Vagina (tissue), 2 donors: ENCODE measurements around the gene KLHL29. TPM values are rescaled to one million over a fixed set of nuclear protein-coding genes. Genes with fewer than 3 reads are reported as not detected.

Source experiments
- DNase-seq, 2 donors: peaks; one replicate each; pipeline ENCODE4 v3.0.0-alpha.2; 2017; ENCODE audit errors: extremely low spot score in 2 of 2
- H3K27ac ChIP-seq: fragments of 200-600 bp; sonication (generic); one replicate; pipeline ENCODE4 v1.5.1; 2019
- H3K27me3 ChIP-seq: fragments of 200-600 bp; sonication (generic); one replicate; pipeline ENCODE4 v1.5.1; 2019
- H3K36me3 ChIP-seq, 2 donors: fragments of 200-600 bp; sonication (generic); one replicate each; pipeline ENCODE4 v1.5.1; 2017 to 2019
- H3K4me1 ChIP-seq: fragments of 200-600 bp; sonication (generic); one replicate; pipeline ENCODE4 v1.5.1; 2019
- H3K4me3 ChIP-seq, 2 donors: fragments of 200-600 bp; sonication (generic); 1 replicate in 1 of 2; 2 replicates in 1 of 2; pipeline ENCODE4 v1.5.1; 2016 to 2019
- H3K9me3 ChIP-seq: fragments of 200-600 bp; sonication (generic); one replicate; pipeline ENCODE4 v1.5.1; 2019
- POLR2A ChIP-seq, 2 donors: fragments of 450-650 bp; IDR thresholded peaks; one replicate each; pipeline ENCODE4 v1.6.1; 2017; ENCODE audit warnings: antibody characterized with exemption in 2 of 2, mild to moderate bottlenecking in 2 of 2, moderate library complexity in 2 of 2
- POLR2AphosphoS5 ChIP-seq, 2 donors: sonication (generic); formaldehyde crosslinking; IDR thresholded peaks; one replicate each; pipeline ENCODE4 v1.9.0; 2017; ENCODE audit warnings: antibody characterized with exemption in 2 of 2, mild to moderate bottlenecking in 2 of 2, low read depth in 1 of 2; ENCODE audit not compliant: insufficient read depth in 1 of 2
- intact Hi-C: fragments of 100-400 bp; cut with DNase I; formaldehyde crosslinking; loops from one replicate; pipeline ENCODE4 v1.15.1; 2023
- total RNA-seq: library from RNA; depleted of rRNA; stranded (reverse); fragments of >200 nt; gene quantifications from one replicate; pipeline ENCODE4 v1.2.3, GENCODE V29; 2016
- TF ChIP-seq, protein P1 (sequence below), 3 experiments: fragments of 450-650 bp in 2 of 3; fragments of 200-600 bp in 1 of 3; sonication (generic) in 1 of 3; IDR thresholded peaks; one replicate each; pipeline ENCODE4 v1.5.1; 2017 to 2019; ENCODE audit warnings: antibody characterized with exemption in 3 of 3, mild to moderate bottlenecking in 2 of 3, moderate library complexity in 2 of 3

KLHL29 gene
- total RNA-seq, 1 donor from 2014 or later, result 19.4 TPM

DNA sequence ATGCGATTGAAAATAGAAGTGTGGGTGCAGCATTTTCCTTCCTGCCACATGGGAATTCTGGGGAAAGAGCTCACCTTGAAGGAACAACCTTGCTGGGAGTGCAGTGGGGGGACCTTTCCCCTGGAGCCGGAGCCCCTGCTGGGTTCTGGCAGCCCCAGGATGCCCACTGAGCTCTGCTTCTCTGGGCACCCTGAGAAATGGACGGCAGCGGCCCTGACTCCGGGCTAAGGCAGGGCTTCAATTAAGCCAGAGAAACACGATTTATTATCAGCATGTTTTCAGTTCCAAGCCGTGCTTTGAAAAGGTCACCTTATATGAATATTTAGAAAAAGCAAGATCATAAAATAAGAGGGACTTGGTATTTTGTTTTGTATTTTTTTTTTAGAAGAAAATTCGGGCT lies 68.5 kb downstream of the KLHL29 start:
- Histone ChIP-seq H3K27ac (no peak overlapping the region), H3K36me3 (no peaks in the 10 kb centered on the region), H3K9me3 (no peaks in the 10 kb centered on the region), H3K4me1 (peaks cover 9% of the 10 kb centered on the region), H3K4me3 (no peak overlapping the region), H3K27me3 (no peaks in the 10 kb centered on the region)
- intact Hi-C loops, result no loop called here
- TF ChIP-seq POLR2AphosphoS5 (IDR thresholded peaks at IDR 0.05; ENCODE audit: insufficient read depth in 1 of 2, low read depth in 1 of 2), result no peak
- TF ChIP-seq, protein P1, sequence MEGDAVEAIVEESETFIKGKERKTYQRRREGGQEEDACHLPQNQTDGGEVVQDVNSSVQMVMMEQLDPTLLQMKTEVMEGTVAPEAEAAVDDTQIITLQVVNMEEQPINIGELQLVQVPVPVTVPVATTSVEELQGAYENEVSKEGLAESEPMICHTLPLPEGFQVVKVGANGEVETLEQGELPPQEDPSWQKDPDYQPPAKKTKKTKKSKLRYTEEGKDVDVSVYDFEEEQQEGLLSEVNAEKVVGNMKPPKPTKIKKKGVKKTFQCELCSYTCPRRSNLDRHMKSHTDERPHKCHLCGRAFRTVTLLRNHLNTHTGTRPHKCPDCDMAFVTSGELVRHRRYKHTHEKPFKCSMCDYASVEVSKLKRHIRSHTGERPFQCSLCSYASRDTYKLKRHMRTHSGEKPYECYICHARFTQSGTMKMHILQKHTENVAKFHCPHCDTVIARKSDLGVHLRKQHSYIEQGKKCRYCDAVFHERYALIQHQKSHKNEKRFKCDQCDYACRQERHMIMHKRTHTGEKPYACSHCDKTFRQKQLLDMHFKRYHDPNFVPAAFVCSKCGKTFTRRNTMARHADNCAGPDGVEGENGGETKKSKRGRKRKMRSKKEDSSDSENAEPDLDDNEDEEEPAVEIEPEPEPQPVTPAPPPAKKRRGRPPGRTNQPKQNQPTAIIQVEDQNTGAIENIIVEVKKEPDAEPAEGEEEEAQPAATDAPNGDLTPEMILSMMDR (IDR thresholded peaks at IDR 0.05), result no peak
- no peak for TF ChIP-seq POLR2A (IDR thresholded peaks at IDR 0.05)
- no peak for DNase-seq

DNA sequence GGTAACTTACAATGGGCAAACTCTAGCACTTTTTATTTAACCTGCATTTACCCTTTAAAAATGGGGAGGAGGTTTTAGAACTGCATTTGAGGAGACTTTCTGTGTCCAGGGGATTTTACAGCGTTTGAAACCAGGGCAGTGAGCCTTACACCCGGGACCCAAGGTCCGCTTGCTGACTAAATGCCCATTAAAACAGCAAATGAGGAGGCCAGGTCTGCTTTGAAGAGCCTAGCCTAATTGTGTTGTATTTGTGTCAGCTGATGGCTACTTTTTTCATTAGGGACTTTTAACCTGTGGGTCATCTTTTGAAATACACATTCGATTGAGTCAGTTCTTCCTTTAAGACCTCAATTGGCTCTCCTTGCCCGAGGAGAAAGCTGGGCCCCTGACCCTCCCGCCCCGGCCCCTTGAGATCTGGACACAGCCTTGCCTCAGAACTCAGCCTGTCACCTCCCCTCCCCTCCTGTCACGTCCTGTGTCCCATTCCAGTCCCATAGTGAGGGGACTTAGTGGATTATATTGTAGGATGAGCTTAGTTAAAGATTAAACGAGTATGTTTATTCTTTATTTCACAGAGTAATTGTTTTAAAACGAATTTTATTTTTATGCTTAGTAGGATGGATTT lies 69.0 kb downstream of the KLHL29 start:
- no peak for TF ChIP-seq POLR2A (IDR thresholded peaks at IDR 0.05)
- TF ChIP-seq, protein P1 (IDR thresholded peaks at IDR 0.05), result no peak
- no peak for TF ChIP-seq POLR2AphosphoS5 (IDR thresholded peaks at IDR 0.05; ENCODE audit: insufficient read depth in 1 of 2, low read depth in 1 of 2)
- Histone ChIP-seq H3K4me1 (peaks cover 9% of the 10 kb centered on the region), H3K4me3 (no peak overlapping the region), H3K27me3 (no peaks in the 10 kb centered on the region), H3K36me3 (no peaks in the 10 kb centered on the region), H3K27ac (no peak overlapping the region), H3K9me3 (no peaks in the 10 kb centered on the region)
- intact Hi-C loops, result no loop called here
- DNase-seq, result no peak

DNA sequence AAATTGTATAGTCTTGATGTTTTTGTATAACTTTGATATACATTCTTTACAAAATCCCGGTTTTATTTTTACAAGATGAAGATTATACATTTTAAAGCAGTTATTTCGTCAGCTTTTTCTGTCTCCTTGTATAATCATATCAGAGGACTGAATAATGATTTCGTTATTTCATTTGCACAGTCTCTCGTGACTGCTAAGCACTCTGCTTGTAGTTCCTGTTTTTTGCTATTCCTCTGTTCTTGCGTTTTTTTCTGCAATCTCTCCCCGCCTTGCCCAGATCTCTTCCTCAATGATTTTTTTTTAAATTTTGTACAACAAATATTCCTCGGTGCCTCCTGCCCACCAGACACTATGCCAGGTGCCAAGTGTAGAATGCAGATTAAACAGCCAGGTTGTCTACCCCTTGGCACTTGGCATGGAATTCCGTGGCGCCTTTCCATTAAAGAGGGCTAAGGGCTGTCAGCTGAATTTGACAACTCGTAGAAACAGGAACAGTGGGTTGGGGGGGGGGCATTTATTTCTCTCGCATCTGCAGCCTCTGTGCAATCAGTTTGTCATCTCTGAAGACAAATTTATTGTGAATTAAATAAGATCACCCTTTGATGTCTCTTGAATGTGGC lies 69.6 kb downstream of the KLHL29 start:
- Histone ChIP-seq H3K4me1 (peaks cover 9% of the 10 kb centered on the region), H3K27me3 (no peaks in the 10 kb centered on the region), H3K4me3 (no peak overlapping the region), H3K36me3 (no peaks in the 10 kb centered on the region), H3K9me3 (no peaks in the 10 kb centered on the region), H3K27ac (no peak overlapping the region)
- TF ChIP-seq POLR2A (IDR thresholded peaks at IDR 0.05) (no peak), POLR2AphosphoS5 (IDR thresholded peaks at IDR 0.05; ENCODE audit: insufficient read depth in 1 of 2, low read depth in 1 of 2) (no peak)
- TF ChIP-seq, protein P1 (IDR thresholded peaks at IDR 0.05), result no peak
- DNase-seq, result no peak
- intact Hi-C loops, result no loop called here

DNA sequence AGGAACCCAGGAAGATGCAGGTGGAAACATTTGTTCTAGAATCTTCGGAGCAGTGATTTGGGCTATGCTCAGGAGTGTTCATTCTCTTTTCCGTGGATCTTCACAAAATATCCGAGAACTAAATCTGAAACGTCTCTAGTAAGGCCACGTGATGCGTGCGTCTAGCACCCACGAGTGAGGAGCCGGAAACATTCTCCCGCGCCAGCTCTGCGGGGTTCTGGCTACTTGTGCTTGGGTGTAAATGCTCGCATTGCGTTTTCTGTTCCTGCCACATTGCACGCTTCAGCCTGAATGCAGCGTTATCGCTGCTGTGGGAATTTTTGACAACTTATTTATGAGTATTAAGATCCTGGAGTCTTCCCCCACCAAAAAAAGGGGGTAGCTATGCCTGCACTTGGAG lies 71.4 kb downstream of the KLHL29 start:
- H3K4me3 ChIP-seq, result no peak overlapping the region
- TF ChIP-seq, protein P1 (IDR thresholded peaks at IDR 0.05), result no peak
- TF ChIP-seq POLR2A (IDR thresholded peaks at IDR 0.05) (no peak), POLR2AphosphoS5 (IDR thresholded peaks at IDR 0.05; ENCODE audit: insufficient read depth in 1 of 2, low read depth in 1 of 2) (no peak)
- H3K9me3 ChIP-seq, result no peaks in the 10 kb centered on the region
- H3K4me1 ChIP-seq, result peaks cover 9% of the 10 kb centered on the region
- H3K27ac ChIP-seq, result no peak overlapping the region
- H3K36me3 ChIP-seq, result no peaks in the 10 kb centered on the region
- no peak for DNase-seq
- H3K27me3 ChIP-seq, result no peaks in the 10 kb centered on the region
- intact Hi-C loops, result no loop called here
